Small intestine (tissue), 7 donors: Measurements from ENCODE around the gene ADAMTS13. TPM values are rescaled to one million over a fixed set of nuclear protein-coding genes. Genes with fewer than 3 reads are reported as not detected.

Experiments
- DNase-seq, 2 donors: peaks; one replicate each; pipeline versions ENCODE4 v3.0.0 to v3.0.0-alpha.2; 2013
- FAIRE-seq: peaks from 2 replicates; lab custom pipeline; 2012; peaks lifted over from hg19 to GRCh38; lab: Jason Lieb, UNC
- H3K27ac ChIP-seq, 3 donors: one replicate each; pipeline ENCODE4 v1.5.1; 2013; ENCODE audit warnings: low read length in 2 of 3, mild to moderate bottlenecking in 2 of 3, control low read depth in 1 of 3, inconsistent platforms in 1 of 3, low read depth in 1 of 3, moderate library complexity in 1 of 3
- H3K27me3 ChIP-seq, 3 donors: one replicate each; pipeline ENCODE4 v1.6.1; 2013; ENCODE audit warnings: low read length in 3 of 3, inconsistent platforms in 1 of 3; ENCODE audit not compliant: control insufficient read depth in 3 of 3, insufficient read depth in 3 of 3
- H3K36me3 ChIP-seq, 3 donors: one replicate each; pipeline ENCODE4 v1.6.1; 2013; ENCODE audit warnings: low read length in 3 of 3, inconsistent platforms in 1 of 3, low read depth in 1 of 3, mild to moderate bottlenecking in 1 of 3, moderate library complexity in 1 of 3; ENCODE audit not compliant: control insufficient read depth in 3 of 3, insufficient read depth in 2 of 3
- H3K4me1 ChIP-seq, 3 donors: one replicate each; pipeline ENCODE4 v1.6.1; 2013; ENCODE audit warnings: low read length in 2 of 3, inconsistent platforms in 1 of 3, low read depth in 1 of 3, mild to moderate bottlenecking in 1 of 3, moderate library complexity in 1 of 3; ENCODE audit not compliant: control insufficient read depth in 3 of 3, insufficient read depth in 2 of 3
- H3K4me3 ChIP-seq, 3 donors: one replicate each; pipeline ENCODE4 v1.5.1; 2013; ENCODE audit warnings: low read length in 3 of 3, control low read depth in 1 of 3, inconsistent platforms in 1 of 3, low read depth in 1 of 3, mild to moderate bottlenecking in 1 of 3, moderate library complexity in 1 of 3
- H3K9me3 ChIP-seq, 2 donors: one replicate each; pipeline ENCODE4 v1.6.1; 2013; ENCODE audit warnings: low read depth in 1 of 2, low read length in 1 of 2; ENCODE audit not compliant: control insufficient read depth in 2 of 2, insufficient read depth in 1 of 2
- WGBS, 3 donors: extraction: QIAGEN DNeasy Blood & Tissue Kit; methylation state at CpG; one replicate each; pipeline ENCODE4 v1.1.7; 2013; 5-methylcytosine and 5-hydroxymethylcytosine counted together
- polyA plus RNA-seq, 4 donors: library from polyadenylated mRNA; stranded (reverse) in 3 of 4; unstranded in 1 of 4; fragments of 200-250 nt in 3 of 4; fragments of 120-200 nt in 1 of 4; gene quantifications; one replicate each; pipeline versions ENCODE4 v1.2.1 to v1.2.3, GENCODE V29; 2013
- donor health status: healthy with polysubstance abuse.
- donor health status: control.
- donor health status: control.
- donor health status: Bipolar disorder and iron deficiency.
- donor health status: healthy.

Gene ADAMTS13
- polyA plus RNA-seq, 4 donors: 2.4 to 16.8 (median 7.4) TPM

- FAIRE-seq: no peak
- peaks cover 16 to 87% (median 19%) of the 10 kb centered on the region in 3 donors for H3K36me3 ChIP-seq
- peak; percentile 79 to 85 for DNase-seq
- no peak overlapping the region for H3K27ac ChIP-seq
- H3K4me3 ChIP-seq: no peak overlapping the region
- H3K27me3 ChIP-seq: no peaks in the 10 kb centered on the region
- no peaks in the 10 kb centered on the region for H3K9me3 ChIP-seq
- WGBS, 3 donors: 50 to 53% (median 51%) methylated on average over 24 of the region's 24 CpGs
- H3K4me1 ChIP-seq: no peaks in the 10 kb centered on the region
Measured at GRCh38 chr9:133406480-133407307, 15.5 kb upstream of the ADAMTS13 start.

DNA sequence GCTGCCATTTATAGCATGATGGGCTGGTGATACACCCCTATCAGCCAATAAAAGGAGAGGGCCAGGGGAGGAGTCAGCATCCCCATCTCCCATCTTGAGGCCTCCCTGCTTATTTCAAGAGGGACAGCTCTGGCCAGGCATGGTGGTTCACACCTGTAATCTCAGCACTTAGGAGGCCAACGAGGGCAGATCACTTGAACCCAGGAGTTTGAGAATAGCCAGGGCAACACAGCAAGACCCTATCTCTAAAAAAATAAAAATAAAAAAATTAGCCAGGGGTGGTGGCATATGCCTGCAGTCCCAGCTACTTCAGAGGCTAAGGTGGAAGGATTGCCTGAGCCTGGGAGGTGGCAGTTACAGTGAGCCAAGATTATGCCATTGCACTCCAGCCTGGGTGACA lies 14.1 kb upstream of the ADAMTS13 start:
- FAIRE-seq: no peak
- no peaks in the 10 kb centered on the region for H3K27me3 ChIP-seq
- no peak overlapping the region for H3K4me3 ChIP-seq
- no peak for DNase-seq
- peaks cover 19 to 88% (median 22%) of the 10 kb centered on the region in 3 donors for H3K36me3 ChIP-seq
- H3K27ac ChIP-seq: no peak overlapping the region
- 91 to 96% (median 95%) methylated on average over 1 of the region's 1 CpG for WGBS, 3 donors
- no peaks in the 10 kb centered on the region for H3K9me3 ChIP-seq
- H3K4me1 ChIP-seq: no peaks in the 10 kb centered on the region

DNA sequence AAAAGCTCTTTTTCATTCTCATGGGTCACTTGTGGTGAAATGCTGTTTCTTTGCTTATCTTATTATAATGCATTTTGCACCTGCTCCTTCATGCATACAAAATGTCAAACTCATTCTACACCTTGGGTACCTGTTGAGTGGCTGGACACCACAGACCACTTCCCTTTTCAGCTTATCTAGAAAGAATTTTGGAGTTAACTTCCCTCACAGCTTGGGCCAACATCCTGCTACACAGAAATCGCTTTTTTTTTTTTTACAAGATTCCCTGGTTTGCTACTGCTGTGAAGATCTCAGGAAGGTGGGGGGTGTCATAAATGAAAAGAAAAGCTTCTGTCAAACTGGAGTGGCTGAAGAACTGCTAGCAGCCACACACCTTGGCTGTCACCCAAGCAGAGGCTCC lies 7.0 kb upstream of the ADAMTS13 start:
- H3K9me3 ChIP-seq: no peaks in the 10 kb centered on the region
- H3K4me3 ChIP-seq: no peak overlapping the region
- H3K4me1 ChIP-seq: peaks cover 0 to 13% (median 4%) of the 10 kb centered on the region in 3 donors
- peaks cover 14 to 56% (median 23%) of the 10 kb centered on the region in 3 donors for H3K36me3 ChIP-seq
- FAIRE-seq (no peak), DNase-seq (no peak)
- 67 to 79% (median 76%) methylated on average over 1 of the region's 1 CpG for WGBS, 3 donors
- no peak overlapping the region for H3K27ac ChIP-seq
- no peaks in the 10 kb centered on the region for H3K27me3 ChIP-seq

DNA sequence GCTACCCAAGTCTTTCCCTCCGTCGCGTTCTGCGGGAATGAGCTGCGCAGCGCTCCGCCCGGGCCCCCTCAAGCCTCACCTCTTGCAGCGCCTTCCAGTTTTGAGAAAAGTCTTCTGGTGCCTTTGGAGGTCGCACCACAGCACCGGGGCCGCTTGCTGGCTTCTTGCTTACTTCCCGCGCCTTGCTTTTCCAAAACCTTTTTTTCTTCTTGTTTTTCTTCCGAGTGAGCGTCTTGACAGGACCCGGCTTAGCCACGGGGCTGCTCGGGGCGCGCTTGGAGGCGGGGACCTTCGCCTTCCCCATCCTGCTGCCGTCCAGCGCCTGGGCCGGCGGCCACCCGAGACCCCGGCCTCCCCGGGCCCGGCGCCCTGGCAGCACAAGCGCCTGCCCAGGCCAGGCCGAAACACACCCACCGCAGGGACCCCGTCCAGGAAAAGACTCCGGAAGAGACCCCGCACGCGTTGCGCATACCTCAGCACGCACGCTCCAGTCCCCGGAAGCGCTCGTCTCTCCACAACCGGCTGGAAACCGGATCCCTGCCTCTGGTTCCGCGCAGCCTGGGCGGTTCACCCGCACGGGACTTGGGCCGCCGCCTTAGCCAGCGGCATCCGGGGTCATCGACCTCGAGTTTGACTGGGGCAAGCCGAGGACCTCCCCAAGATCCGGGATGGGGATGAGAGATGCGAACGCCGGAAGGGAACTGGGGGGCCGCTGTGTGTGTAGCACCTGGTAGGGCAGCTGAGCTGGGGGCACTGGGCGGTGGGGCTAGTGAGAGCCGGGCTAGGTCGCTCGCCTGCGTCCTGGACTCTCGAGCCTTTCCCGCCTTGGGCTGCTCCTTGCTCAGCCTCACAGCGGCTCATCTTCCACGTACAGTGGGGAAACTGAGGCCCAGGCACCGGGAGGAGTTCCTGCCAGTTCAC lies 4.4 kb upstream of the ADAMTS13 start, which contains the start of gene REXO4:
REXO4 (minus strand) TSS at position 470 of the 921 bp plus-strand sequence; CDS start at position 304, 166 bp downstream.
- Histone ChIP-seq H3K27ac (peak within 1 kb of the TSS; percentile 78 to 89 (median 86)), H3K36me3 (peaks cover 3 to 31% (median 9%) of the 10 kb centered on the region in 3 donors), H3K4me3 (peak within 1 kb of the TSS; percentile 80 to 89 (median 85)), H3K27me3 (no peaks in the 10 kb centered on the region), H3K4me1 (peaks cover 0 to 14% (median 4%) of the 10 kb centered on the region in 3 donors), H3K9me3 (no peaks in the 10 kb centered on the region)
- no peak for FAIRE-seq
- peak; percentile 91 to 95 for DNase-seq
- 2 to 3% (median 2%) methylated on average over 72 to 75 of the region's 75 CpGs for WGBS, 3 donors

DNA sequence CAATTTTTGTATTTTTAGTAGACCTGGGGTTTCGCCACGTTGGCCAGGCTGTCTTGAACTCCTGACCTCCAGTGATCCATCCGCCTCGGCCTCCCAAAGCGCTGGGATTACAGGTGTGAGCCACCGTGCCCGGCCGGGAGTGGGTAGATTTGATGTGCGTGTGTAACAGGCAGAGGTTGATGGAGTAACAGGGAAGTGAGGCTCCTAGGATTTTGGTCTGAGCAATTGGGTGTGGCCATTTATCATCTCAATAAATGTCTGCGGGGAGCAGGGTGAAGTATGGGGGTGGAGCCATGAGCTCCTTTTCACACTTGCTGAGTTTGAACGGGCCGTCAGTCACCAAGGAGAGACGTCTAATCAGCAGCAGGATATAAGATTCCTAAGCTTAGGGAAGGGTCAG lies 3.2 kb upstream of the ADAMTS13 start:
- peaks cover 0 to 14% (median 4%) of the 10 kb centered on the region in 3 donors for H3K4me1 ChIP-seq
- H3K27ac ChIP-seq: peak overlapping the region; percentile 78 to 89 (median 86)
- FAIRE-seq (no peak), DNase-seq (peak; percentile 63 to 86)
- H3K27me3 ChIP-seq: no peaks in the 10 kb centered on the region
- peak overlapping the region in 1 of 3 donors; percentile 89 for H3K4me3 ChIP-seq
- H3K36me3 ChIP-seq: peaks cover 0 to 20% (median 6%) of the 10 kb centered on the region in 3 donors
- H3K9me3 ChIP-seq: no peaks in the 10 kb centered on the region
- WGBS, 3 donors: 10 to 51% (median 39%) methylated on average over 13 of the region's 13 CpGs

- Histone ChIP-seq H3K36me3 (peaks cover 0 to 11% (median 0%) of the 10 kb centered on the region in 3 donors), H3K9me3 (no peaks in the 10 kb centered on the region), H3K4me1 (peaks cover 0 to 14% (median 4%) of the 10 kb centered on the region in 3 donors), H3K27me3 (no peaks in the 10 kb centered on the region), H3K27ac (no peak overlapping the region), H3K4me3 (no peak overlapping the region)
- DNase-seq (no peak), FAIRE-seq (no peak)
- 51 to 72% (median 59%) methylated on average over 5 of the region's 5 CpGs for WGBS, 3 donors
Measured at GRCh38 chr9:133420392-133420827, 1.8 kb upstream of the ADAMTS13 start.

GRCh38 chr9:133423216-133423615 lies 1.0 kb downstream of the ADAMTS13 start:
- no peak for DNase-seq

GRCh38 chr9:133424187-133424586 lies 2.0 kb downstream of the ADAMTS13 start:
- no peak overlapping the region for H3K4me3 ChIP-seq
- no peaks in the 10 kb centered on the region for H3K36me3 ChIP-seq
- no peak overlapping the region for H3K27ac ChIP-seq
- H3K9me3 ChIP-seq: no peaks in the 10 kb centered on the region
- WGBS, 3 donors: 90 to 95% (median 95%) methylated on average over 12 of the region's 12 CpGs
- no peak for FAIRE-seq
- peaks cover 2 to 9% (median 4%) of the 10 kb centered on the region in 3 donors for H3K4me1 ChIP-seq
- peaks cover 0 to 7% (median 4%) of the 10 kb centered on the region in 3 donors for H3K27me3 ChIP-seq
- DNase-seq: no peak

More at GRCh38 chr9:133423216-133423615, 1.0 kb downstream of the ADAMTS13 start:
- H3K4me3 ChIP-seq: no peak overlapping the region
- H3K27me3 ChIP-seq: peaks cover 0 to 6% (median 4%) of the 10 kb centered on the region in 3 donors
- WGBS, 3 donors: 61 to 77% (median 68%) methylated on average over 3 of the region's 3 CpGs
- no peak overlapping the region for H3K27ac ChIP-seq
- no peaks in the 10 kb centered on the region for H3K9me3 ChIP-seq
- FAIRE-seq: no peak
- H3K4me1 ChIP-seq: peaks cover 2 to 11% (median 2%) of the 10 kb centered on the region in 3 donors
- no peaks in the 10 kb centered on the region for H3K36me3 ChIP-seq
